Measurements from ENCODE around the gene NOP14.
"Not testable (repeated sequence)": the region's sequence is repeated elsewhere in the genome, so short reads cannot be mapped to it uniquely, and the experiment has no call there.

Gene NOP14

GRCh38 chr4:2941138-2942036 lies 21.8 kb downstream of the NOP14 start:
- no peak for DNase-seq
- no peaks in the 10 kb centered on the region for H3K9me3 ChIP-seq
- TF ChIP-seq CTCF (IDR thresholded peaks at IDR 0.05; ENCODE audit: low read depth, low read length) = no peak
- no peaks in the 10 kb centered on the region for H3K27me3 ChIP-seq
- H3K4me1 ChIP-seq = peaks cover 15% of the 10 kb centered on the region
- H3K36me3 ChIP-seq = peaks cover 91% of the 10 kb centered on the region
- H3K4me3 ChIP-seq (ENCODE audit: low read depth, low read length) = no peak overlapping the region

- no peak overlapping the region for H3K4me3 ChIP-seq (ENCODE audit: low read depth, low read length)
- peaks cover 23% of the 10 kb centered on the region for H3K4me1 ChIP-seq
- H3K9me3 ChIP-seq = no peaks in the 10 kb centered on the region
- H3K27me3 ChIP-seq = no peaks in the 10 kb centered on the region
- H3K36me3 ChIP-seq = peaks cover 86% of the 10 kb centered on the region
- no peak for DNase-seq
- no peak for TF ChIP-seq CTCF (IDR thresholded peaks at IDR 0.05; ENCODE audit: low read depth, low read length)
These were observed 22.7 kb downstream of the NOP14 start for GRCh38 chr4:2940267-2941137.

- TF ChIP-seq CTCF (IDR thresholded peaks at IDR 0.05; ENCODE audit: low read depth, low read length) = no peak
- Histone ChIP-seq H3K4me1 (peaks cover 23% of the 10 kb centered on the region), H3K4me3 (ENCODE audit: low read depth, low read length) (no peak overlapping the region), H3K36me3 (peaks cover 77% of the 10 kb centered on the region), H3K27me3 (no peaks in the 10 kb centered on the region), H3K9me3 (no peaks in the 10 kb centered on the region)
- DNase-seq = no peak
These were observed 23.6 kb downstream of the NOP14 start for GRCh38 chr4:2939383-2940243.

- Histone ChIP-seq H3K27me3 (no peaks in the 10 kb centered on the region), H3K9me3 (no peaks in the 10 kb centered on the region), H3K36me3 (peaks cover 70% of the 10 kb centered on the region), H3K4me1 (peaks cover 23% of the 10 kb centered on the region), H3K4me3 (ENCODE audit: low read depth, low read length) (no peak overlapping the region)
- DNase-seq = no peak
- TF ChIP-seq CTCF (IDR thresholded peaks at IDR 0.05; ENCODE audit: low read depth, low read length) = no peak
These were observed 24.3 kb downstream of the NOP14 start for GRCh38 chr4:2938906-2939305.

GRCh38 chr4:2938411-2938810 lies 24.8 kb downstream of the NOP14 start:
- not testable (repeated sequence) for DNase-seq; H3K4me3 ChIP-seq (ENCODE audit: low read depth, low read length); H3K9me3 ChIP-seq; H3K27me3 ChIP-seq
- Histone ChIP-seq H3K36me3 (peaks cover 65% of the 10 kb centered on the region), H3K4me1 (peaks cover 23% of the 10 kb centered on the region)

GRCh38 chr4:2937986-2938385 lies 25.2 kb downstream of the NOP14 start:
- DNase-seq = no peak
- Histone ChIP-seq H3K4me1 (peaks cover 23% of the 10 kb centered on the region), H3K36me3 (peaks cover 61% of the 10 kb centered on the region)

More at GRCh38 chr4:2937986-2938385, 25.2 kb downstream of the NOP14 start:
- Histone ChIP-seq H3K4me3 (ENCODE audit: low read depth, low read length) (no peak overlapping the region), H3K9me3 (no peaks in the 10 kb centered on the region), H3K27me3 (no peaks in the 10 kb centered on the region)
- no peak for TF ChIP-seq CTCF (IDR thresholded peaks at IDR 0.05; ENCODE audit: low read depth, low read length)
